BJ (cell line): ENCODE data around the gene GOLGA3. TPM values are rescaled to one million over a fixed set of nuclear protein-coding genes. Genes with fewer than 3 reads are reported as not detected.

ENCODE experiments used
- CTCF ChIA-PET: fragments of 350-600 bp; formaldehyde crosslinking; extraction: SDS; loops from one replicate; lab custom pipeline; 2021; ENCODE audit warnings: antibody characterized with exemption, inconsistent platforms; lab: Yijun Ruan, JAX
- POLR2A ChIA-PET: fragments of 300-600 bp; sonication (Branson Sonifier 250); formaldehyde crosslinking; extraction: SDS; loops from one replicate; lab custom pipeline; 2021; ENCODE audit warnings: antibody characterized with exemption; lab: Charles Lee
- DNase-seq: peaks from one replicate; pipeline ENCODE4 v3.0.0-alpha.2; 2011; ENCODE audit warnings: low read depth
- H3K27me3 ChIP-seq: 2 replicates; pipeline ENCODE4 v1.6.0; 2011; ENCODE audit warnings: low read length; ENCODE audit not compliant: control insufficient read depth, insufficient read depth
- H3K36me3 ChIP-seq: 2 replicates; pipeline ENCODE4 v1.5.1; 2011; ENCODE audit warnings: low read length; ENCODE audit not compliant: control insufficient read depth, insufficient read depth
- H3K4me3 ChIP-seq: 2 replicates; pipeline ENCODE4 v1.5.1; 2011; ENCODE audit warnings: low read depth, mild to moderate bottlenecking, control low read depth, low read length
- polyA plus RNA-seq: library from polyadenylated mRNA; depleted of rRNA; stranded (reverse); fragments of >200 nt; gene quantifications from 2 replicates; pipeline ENCODE4 v1.2.3, GENCODE V29; 2011
- TF ChIP-seq, protein P1 (sequence below): IDR thresholded peaks from 2 replicates; pipeline ENCODE4 v1.5.1; 2011; ENCODE audit warnings: low read depth, mild to moderate bottlenecking, control low read depth, inconsistent platforms, low read length, moderate library complexity; ENCODE audit not compliant: insufficient read depth

The GOLGA3 gene
- polyA plus RNA-seq, 1 experiment: 26.0 TPM

DNA sequence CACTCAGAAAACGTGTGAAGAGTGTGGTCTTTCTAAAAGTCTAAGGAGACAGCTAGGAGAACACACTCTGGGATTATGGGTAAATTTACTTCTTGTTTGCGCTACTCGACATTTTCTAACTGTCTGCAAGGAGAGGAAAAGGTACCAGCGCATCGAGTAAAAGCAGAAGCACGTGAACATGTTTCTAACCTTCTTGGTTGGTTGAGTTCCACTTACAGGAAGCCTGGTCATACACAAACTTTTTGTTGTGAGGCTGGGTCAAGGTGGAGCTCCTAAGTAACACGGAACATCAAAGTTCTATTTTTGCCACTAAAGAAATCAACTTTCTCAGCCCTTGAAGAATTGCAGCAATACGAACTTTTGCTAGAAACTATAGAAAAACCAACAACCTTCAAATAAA lies 87.0 kb downstream of the GOLGA3 start:
- TF ChIP-seq, protein P1, sequence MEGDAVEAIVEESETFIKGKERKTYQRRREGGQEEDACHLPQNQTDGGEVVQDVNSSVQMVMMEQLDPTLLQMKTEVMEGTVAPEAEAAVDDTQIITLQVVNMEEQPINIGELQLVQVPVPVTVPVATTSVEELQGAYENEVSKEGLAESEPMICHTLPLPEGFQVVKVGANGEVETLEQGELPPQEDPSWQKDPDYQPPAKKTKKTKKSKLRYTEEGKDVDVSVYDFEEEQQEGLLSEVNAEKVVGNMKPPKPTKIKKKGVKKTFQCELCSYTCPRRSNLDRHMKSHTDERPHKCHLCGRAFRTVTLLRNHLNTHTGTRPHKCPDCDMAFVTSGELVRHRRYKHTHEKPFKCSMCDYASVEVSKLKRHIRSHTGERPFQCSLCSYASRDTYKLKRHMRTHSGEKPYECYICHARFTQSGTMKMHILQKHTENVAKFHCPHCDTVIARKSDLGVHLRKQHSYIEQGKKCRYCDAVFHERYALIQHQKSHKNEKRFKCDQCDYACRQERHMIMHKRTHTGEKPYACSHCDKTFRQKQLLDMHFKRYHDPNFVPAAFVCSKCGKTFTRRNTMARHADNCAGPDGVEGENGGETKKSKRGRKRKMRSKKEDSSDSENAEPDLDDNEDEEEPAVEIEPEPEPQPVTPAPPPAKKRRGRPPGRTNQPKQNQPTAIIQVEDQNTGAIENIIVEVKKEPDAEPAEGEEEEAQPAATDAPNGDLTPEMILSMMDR: no peak
- DNase-seq: no peak
- Histone ChIP-seq H3K27me3 (no peaks in the 10 kb centered on the region), H3K4me3 (no peak overlapping the region), H3K36me3 (peaks cover 46% of the 10 kb centered on the region)
- ChIA-PET CTCF (interaction anchor here (1.9 kb wide), 1 partner anchor 10 kb away, joined by 4 read pairs; no protein-coding TSS in a partner anchor), POLR2A (no interaction called here)

DNA sequence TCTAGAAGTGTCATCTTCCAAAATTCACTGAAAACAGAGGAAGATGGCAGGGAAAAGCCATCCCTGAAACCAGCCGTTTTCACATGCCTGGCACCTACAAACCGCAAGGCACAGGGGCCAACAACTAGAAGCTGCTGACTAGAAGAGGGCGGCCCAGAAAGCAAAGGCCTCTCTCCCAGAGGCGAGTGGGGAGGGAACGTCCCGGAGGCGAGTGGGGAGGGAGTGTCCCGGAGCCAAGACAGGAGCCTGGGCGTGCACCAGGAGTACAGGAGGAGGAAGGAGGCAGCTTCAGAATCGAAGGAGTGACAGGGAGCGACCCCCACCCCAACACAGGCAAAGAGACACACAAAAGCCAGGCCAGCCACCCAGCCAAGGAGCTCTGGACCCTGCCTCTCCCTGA lies 88.0 kb downstream of the GOLGA3 start:
- H3K4me3 ChIP-seq: no peak overlapping the region
- H3K27me3 ChIP-seq: no peaks in the 10 kb centered on the region
- TF ChIP-seq, protein P1: no peak
- CTCF ChIA-PET: interaction anchor here (1.0 to 1.9 kb wide), 2 partner anchors 8 to 9 kb away, joined by 3 to 4 read pairs; no protein-coding TSS in a partner anchor
- no peak for DNase-seq
- POLR2A ChIA-PET: no interaction called here
- H3K36me3 ChIP-seq: peaks cover 47% of the 10 kb centered on the region

DNA sequence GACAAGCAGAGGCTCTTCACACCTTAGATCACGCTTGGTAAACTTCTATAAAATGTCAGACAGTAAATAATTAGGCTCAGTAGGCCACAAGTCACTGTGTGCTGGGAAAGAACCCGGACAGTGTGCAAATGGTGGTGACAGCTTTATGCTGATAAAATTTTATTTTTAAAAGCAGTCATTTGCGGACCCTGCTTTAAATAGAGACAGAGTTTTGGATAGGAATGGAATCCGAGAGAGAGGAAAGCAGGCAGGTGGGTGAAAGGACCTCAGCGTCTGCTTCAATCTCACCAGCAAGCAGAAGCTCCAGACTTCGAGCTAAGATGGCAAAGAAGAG lies 88.4 kb downstream of the GOLGA3 start:
- DNase-seq: no peak
- POLR2A ChIA-PET: no interaction called here
- Histone ChIP-seq H3K27me3 (no peaks in the 10 kb centered on the region), H3K36me3 (peaks cover 48% of the 10 kb centered on the region), H3K4me3 (no peak overlapping the region)
- TF ChIP-seq, protein P1: no peak
- CTCF ChIA-PET: interaction anchor here (1.0 to 1.9 kb wide), 2 partner anchors 9 kb away, joined by 3 to 4 read pairs; no protein-coding TSS in a partner anchor

DNA sequence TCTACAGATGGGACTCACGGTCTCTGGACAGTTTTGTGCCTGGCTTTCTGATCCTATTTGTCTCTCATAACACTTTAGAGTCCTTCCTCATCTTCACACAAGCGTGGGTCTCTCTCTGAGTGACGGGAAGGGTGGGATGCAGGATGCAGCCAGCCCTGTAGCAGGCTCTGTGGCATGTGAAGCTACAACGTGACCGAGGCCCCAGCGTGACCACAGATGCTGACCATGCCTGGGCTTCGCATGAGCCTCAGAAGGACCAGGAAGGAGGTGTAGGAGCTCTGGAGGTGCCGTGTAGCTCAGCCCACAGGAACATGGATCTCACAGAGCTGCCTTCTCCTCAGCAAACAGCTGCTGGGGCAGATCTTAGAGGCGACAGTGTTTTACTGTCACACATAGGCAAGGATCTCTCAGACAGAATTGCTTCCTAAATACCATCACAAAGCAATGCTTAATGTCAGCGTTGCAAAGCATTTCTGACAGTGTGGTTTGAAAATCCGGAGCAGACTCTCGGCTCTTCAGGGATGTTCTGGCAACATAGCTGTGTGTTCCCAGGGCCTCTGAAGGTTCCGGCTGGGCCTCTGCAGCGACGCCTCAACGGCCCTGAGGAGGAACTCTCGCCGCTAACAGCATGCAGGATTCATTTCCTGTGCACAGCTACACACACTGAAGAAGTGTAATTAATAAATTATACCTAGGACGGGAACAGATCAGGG lies 88.9 kb downstream of the GOLGA3 start:
- ChIA-PET CTCF (interaction anchor here (1.0 to 1.9 kb wide), 2 partner anchors 8 to 9 kb away, joined by 3 to 4 read pairs; no protein-coding TSS in a partner anchor), POLR2A (no interaction called here)
- peaks cover 46% of the 10 kb centered on the region for H3K36me3 ChIP-seq
- DNase-seq: no peak
- H3K27me3 ChIP-seq: no peaks in the 10 kb centered on the region
- no peak overlapping the region for H3K4me3 ChIP-seq
- TF ChIP-seq, protein P1: no peak

DNA sequence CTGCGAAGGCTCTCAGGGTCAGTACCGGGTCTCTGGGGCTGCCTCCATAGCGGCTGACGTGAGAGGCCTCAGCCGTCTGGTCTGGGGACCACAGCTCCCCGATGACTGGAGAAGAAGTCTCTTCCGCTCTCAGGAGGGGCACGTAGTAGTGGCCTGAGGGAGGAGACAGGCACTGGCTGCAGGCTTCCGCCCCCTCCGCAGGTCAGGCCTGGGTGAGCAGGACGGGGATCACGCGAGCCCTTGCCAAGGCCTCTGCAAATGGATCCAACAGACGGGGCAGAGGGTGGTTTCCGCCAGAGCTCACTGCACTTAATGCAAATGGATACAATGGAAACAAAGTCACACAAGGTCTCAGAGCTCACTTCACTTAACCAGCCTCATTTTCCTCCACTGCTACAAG lies 91.8 kb downstream of the GOLGA3 start:
- ChIA-PET POLR2A (no interaction called here), CTCF (no interaction called here)
- Histone ChIP-seq H3K4me3 (no peak overlapping the region), H3K27me3 (no peaks in the 10 kb centered on the region), H3K36me3 (peaks cover 47% of the 10 kb centered on the region)
- TF ChIP-seq, protein P1: no peak
- DNase-seq: no peak
